ENCODE data around the gene SIT1.

The SIT1 gene

DNA sequence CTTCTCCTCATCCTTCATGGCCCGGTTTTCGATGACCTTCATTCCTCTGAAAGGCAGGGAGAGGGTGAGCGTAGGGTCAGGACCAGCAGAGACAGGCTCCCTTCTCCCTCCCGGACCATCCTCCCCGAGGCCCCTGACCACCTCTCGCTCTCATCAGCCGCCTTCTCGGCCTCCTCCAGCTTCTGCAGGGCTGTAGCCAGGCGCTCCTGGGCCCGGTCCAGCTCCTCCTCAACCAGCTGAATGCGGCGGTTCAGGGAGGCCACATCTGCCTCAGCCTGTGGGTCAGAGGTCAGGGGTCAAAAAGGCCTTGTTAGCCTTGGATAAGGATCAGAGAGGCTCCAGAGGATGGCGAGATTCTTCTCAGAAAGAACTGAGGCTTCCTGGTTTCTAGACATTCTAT lies 34.8 kb upstream of the SIT1 start:
- in situ Hi-C loops (cut with HindIII; ENCODE audit: low pct_ligation_motif_present, low sequenced_read_pairs), result no loop called here
- Histone ChIP-seq H3K36me3 (replicated peaks) (peaks cover 73% of the 10 kb centered on the region), H3K27me3 (replicated peaks) (no peaks in the 10 kb centered on the region), H3K4me3 (ENCODE audit: low read depth, low read length) (no peak overlapping the region), H3K27ac (no peak overlapping the region)
- TF ChIP-seq, protein P1, sequence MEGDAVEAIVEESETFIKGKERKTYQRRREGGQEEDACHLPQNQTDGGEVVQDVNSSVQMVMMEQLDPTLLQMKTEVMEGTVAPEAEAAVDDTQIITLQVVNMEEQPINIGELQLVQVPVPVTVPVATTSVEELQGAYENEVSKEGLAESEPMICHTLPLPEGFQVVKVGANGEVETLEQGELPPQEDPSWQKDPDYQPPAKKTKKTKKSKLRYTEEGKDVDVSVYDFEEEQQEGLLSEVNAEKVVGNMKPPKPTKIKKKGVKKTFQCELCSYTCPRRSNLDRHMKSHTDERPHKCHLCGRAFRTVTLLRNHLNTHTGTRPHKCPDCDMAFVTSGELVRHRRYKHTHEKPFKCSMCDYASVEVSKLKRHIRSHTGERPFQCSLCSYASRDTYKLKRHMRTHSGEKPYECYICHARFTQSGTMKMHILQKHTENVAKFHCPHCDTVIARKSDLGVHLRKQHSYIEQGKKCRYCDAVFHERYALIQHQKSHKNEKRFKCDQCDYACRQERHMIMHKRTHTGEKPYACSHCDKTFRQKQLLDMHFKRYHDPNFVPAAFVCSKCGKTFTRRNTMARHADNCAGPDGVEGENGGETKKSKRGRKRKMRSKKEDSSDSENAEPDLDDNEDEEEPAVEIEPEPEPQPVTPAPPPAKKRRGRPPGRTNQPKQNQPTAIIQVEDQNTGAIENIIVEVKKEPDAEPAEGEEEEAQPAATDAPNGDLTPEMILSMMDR (IDR thresholded peaks at IDR 0.05; ENCODE audit: low read depth, low read length, missing control alignments), result no peak
- no peak for DNase-seq

DNA sequence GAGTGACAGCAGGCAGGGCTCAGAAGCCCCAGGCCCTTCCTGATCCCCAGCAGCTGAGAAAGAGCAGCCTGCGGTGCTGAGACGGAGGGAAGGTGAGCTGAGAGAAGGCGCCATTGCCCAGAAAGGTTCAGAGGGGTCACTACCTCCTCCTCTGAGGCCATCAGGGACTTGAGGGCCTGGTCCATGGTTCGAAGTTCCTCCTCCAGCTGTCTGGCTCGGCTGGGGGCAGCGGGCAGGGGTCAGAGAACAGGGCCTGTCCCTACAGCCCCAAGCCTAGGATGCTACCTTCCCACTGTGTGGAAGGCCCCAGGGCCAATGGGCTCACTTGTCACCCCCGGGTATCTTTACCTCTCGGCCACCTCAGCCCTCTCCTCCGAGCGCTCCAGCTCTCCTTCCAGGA lies 34.2 kb upstream of the SIT1 start:
- peaks cover 73% of the 10 kb centered on the region for H3K36me3 ChIP-seq (replicated peaks)
- TF ChIP-seq, protein P1 (IDR thresholded peaks at IDR 0.05; ENCODE audit: low read depth, low read length, missing control alignments), result no peak
- no peak overlapping the region for H3K27ac ChIP-seq
- no peak overlapping the region for H3K4me3 ChIP-seq (ENCODE audit: low read depth, low read length)
- in situ Hi-C loops (cut with HindIII; ENCODE audit: low pct_ligation_motif_present, low sequenced_read_pairs), result no loop called here
- no peak for DNase-seq
- no peaks in the 10 kb centered on the region for H3K27me3 ChIP-seq (replicated peaks)

DNA sequence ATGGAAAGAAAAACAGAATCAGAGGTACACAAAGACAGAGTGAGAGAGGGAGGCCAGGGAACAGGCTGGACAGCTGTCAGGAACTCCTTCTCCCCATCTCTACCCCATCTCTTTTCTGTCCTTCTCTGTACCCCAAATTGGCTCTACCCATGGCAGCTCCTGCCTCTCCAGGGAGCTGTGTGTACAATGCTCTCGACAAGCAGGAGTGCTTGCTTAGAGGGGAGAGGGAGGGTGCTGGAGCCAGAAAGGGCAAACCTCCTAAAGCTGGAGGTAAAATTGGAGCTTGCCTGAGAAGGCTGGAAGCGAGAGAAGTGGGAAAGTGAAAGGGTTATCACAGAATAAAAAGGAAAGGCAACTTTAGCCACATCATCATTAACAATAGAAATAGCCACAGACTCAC lies 32.6 kb upstream of the SIT1 start:
- TF ChIP-seq, protein P1 (IDR thresholded peaks at IDR 0.05; ENCODE audit: low read depth, low read length, missing control alignments), result no peak
- Histone ChIP-seq H3K4me3 (ENCODE audit: low read depth, low read length) (no peak overlapping the region), H3K27ac (no peak overlapping the region), H3K36me3 (replicated peaks) (peaks cover 68% of the 10 kb centered on the region), H3K27me3 (replicated peaks) (no peaks in the 10 kb centered on the region)
- DNase-seq, result no peak
- in situ Hi-C loops (cut with HindIII; ENCODE audit: low pct_ligation_motif_present, low sequenced_read_pairs), result no loop called here

DNA sequence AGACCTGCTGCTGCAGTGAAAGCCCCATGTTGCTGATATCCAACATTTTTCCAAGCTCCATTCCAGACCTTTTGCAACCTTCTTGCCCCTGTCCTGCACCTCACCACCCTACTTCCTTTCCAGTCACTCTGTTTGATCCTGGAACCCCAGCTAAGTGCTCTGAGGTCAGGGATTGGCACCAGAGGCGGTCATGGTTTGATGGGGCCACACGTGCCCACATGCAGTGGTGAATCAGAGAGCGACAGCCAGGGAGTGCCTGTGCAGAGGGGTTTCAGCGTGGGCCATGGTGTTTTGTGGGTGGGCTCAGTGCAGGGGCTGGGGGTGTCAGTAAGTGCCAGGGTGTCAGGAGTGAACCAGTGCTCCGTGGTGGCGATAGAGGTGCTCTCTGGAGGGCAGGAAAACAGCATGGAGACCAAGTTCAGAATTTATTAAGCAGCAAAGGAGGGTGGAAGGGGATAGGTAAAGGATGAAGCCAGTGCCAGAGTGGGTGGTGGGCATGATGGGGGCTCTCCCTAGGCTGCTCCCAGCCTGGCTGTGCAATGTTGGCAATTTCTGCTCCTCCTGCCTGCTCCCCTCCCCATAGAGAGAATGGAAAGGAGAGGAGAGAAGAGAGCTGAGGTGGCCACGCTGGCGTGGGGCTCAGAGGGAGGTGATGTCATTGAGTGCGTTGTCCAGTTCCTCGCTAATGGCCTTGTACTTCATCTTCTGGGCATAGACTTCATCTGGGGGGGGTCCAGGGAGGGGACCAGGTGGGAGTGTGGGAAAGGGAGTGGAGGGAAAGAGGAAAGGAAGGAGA lies 32.0 kb upstream of the SIT1 start:
- H3K27me3 ChIP-seq (replicated peaks), result no peaks in the 10 kb centered on the region
- no peak for DNase-seq
- H3K27ac ChIP-seq, result no peak overlapping the region
- TF ChIP-seq, protein P1 (IDR thresholded peaks at IDR 0.05; ENCODE audit: low read depth, low read length, missing control alignments), result no peak
- peaks cover 62% of the 10 kb centered on the region for H3K36me3 ChIP-seq (replicated peaks)
- in situ Hi-C loops (cut with HindIII; ENCODE audit: low pct_ligation_motif_present, low sequenced_read_pairs), result no loop called here
- H3K4me3 ChIP-seq (ENCODE audit: low read depth, low read length), result no peak overlapping the region

DNA sequence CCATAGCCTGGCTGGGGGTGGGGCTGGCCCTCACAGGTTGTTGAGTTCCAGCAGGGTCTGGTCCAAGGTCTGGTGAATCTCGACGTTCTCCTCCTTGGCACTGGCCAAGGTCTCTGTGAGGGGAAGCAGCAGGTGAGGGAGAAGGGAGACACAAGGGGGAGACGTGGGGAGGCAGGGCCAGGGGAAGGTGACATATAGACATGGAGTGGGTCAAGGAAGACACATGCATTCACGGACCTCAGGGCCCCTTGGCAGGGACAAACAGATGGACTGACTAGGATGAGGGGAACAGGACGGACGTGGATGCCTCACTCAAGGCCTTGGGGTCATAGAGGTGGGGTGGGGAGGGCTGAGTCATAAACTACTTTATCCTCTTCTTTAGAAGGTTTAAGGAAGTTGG lies 31.3 kb upstream of the SIT1 start:
- Histone ChIP-seq H3K36me3 (replicated peaks) (peaks cover 56% of the 10 kb centered on the region), H3K4me3 (ENCODE audit: low read depth, low read length) (no peak overlapping the region), H3K27me3 (replicated peaks) (no peaks in the 10 kb centered on the region), H3K27ac (no peak overlapping the region)
- TF ChIP-seq, protein P1 (IDR thresholded peaks at IDR 0.05; ENCODE audit: low read depth, low read length, missing control alignments), result no peak
- DNase-seq, result no peak
- in situ Hi-C loops (cut with HindIII; ENCODE audit: low pct_ligation_motif_present, low sequenced_read_pairs), result no loop called here
